Neural cell (in vitro differentiated cells): ENCODE measurements around the gene CPZ. TPM values are rescaled to one million over a fixed set of nuclear protein-coding genes. Genes with fewer than 3 reads are reported as not detected.

ENCODE experiments used
- H2AFZ ChIP-seq: fragments of 200-600, 300-800 bp; sonication (generic), shearing (Covaris generic); 2 replicates; pipeline ENCODE4 v1.6.0; 2014; ENCODE audit warnings: low read depth, mild to moderate bottlenecking, antibody characterized with exemption, low read length, moderate library complexity
- H3F3A ChIP-seq: fragments of 200-600 bp; shearing (Covaris generic); 2 replicates; pipeline ENCODE4 v1.6.1; 2016; ENCODE audit warnings: mild to moderate bottlenecking, moderate library complexity, mixed read lengths, antibody characterized with exemption, low read length; ENCODE audit not compliant: insufficient read depth, poor library complexity, severe bottlenecking
- H3K27ac ChIP-seq: fragments of 200-600, 300-800 bp; sonication (generic), shearing (Covaris generic); 2 replicates; pipeline ENCODE4 v1.5.1; 2014; ENCODE audit warnings: mild to moderate bottlenecking, low read length, moderate library complexity
- H3K27me3 ChIP-seq: fragments of 300-800, 200-600 bp; sonication (generic), shearing (Covaris generic); 2 replicates; pipeline ENCODE4 v1.6.0; 2014; ENCODE audit warnings: mild to moderate bottlenecking, low read depth, low read length, moderate library complexity; ENCODE audit not compliant: insufficient read depth
- H3K36me3 ChIP-seq: fragments of 300-800, 200-600 bp; sonication (generic), shearing (Covaris generic); 2 replicates; pipeline ENCODE4 v1.5.1; 2014; ENCODE audit warnings: mild to moderate bottlenecking, antibody characterized with exemption, low read length, moderate library complexity; ENCODE audit not compliant: insufficient read depth
- H3K4me2 ChIP-seq: fragments of 300-800, 200-600 bp; sonication (generic), shearing (Covaris generic); 2 replicates; pipeline ENCODE4 v1.6.0; 2014; ENCODE audit warnings: mild to moderate bottlenecking, low read length
- H3K4me3 ChIP-seq: fragments of 300-800, 200-600 bp; sonication (generic), shearing (Covaris generic); 2 replicates; pipeline ENCODE4 v1.5.1; 2014; ENCODE audit warnings: mild to moderate bottlenecking, low read length, moderate library complexity
- H3K79me2 ChIP-seq: fragments of 200-600 bp; shearing (Covaris generic); replicated peaks from 2 replicates; pipeline ENCODE4 v1.6.0; 2014; ENCODE audit warnings: mild to moderate bottlenecking, low read length, moderate library complexity; ENCODE audit not compliant: insufficient read depth
- H3K9ac ChIP-seq: fragments of 300-800, 200-600 bp; sonication (generic), shearing (Covaris generic); 2 replicates; pipeline ENCODE4 v1.6.1; 2016; ENCODE audit warnings: mild to moderate bottlenecking, low read length, mixed read lengths
- H3K9me2 ChIP-seq: fragments of 200-600 bp; shearing (Covaris generic); 2 replicates; pipeline ENCODE4 v1.6.1; 2016; ENCODE audit warnings: mild to moderate bottlenecking, low read length, mixed read lengths; ENCODE audit not compliant: insufficient read depth
- H3K9me3 ChIP-seq: fragments of 200-600, 300-800 bp; sonication (generic), shearing (Covaris generic); 2 replicates; pipeline ENCODE4 v1.6.1; 2016; ENCODE audit warnings: mild to moderate bottlenecking, mixed run types, low read length, moderate library complexity, mixed read lengths
- H4K20me1 ChIP-seq: fragments of 200-600 bp; shearing (Covaris generic); 2 replicates; pipeline ENCODE4 v1.6.1; 2016; ENCODE audit warnings: mild to moderate bottlenecking, mixed run types; ENCODE audit not compliant: insufficient read depth
- EP300 ChIP-seq: fragments of 450-650 bp; conservative IDR thresholded peaks from 2 replicates; pipeline ENCODE4 v1.6.1; 2014; ENCODE audit warnings: antibody characterized with exemption, mild to moderate bottlenecking, moderate library complexity; ENCODE audit not compliant: poor library complexity, severe bottlenecking
- EZH2 ChIP-seq: fragments of 200-600, 300-800 bp; shearing (Covaris generic), sonication (generic); IDR thresholded peaks from 2 replicates; pipeline ENCODE4 v1.6.1; 2014; ENCODE audit warnings: antibody characterized with exemption, low read length, borderline replicate concordance, mild to moderate bottlenecking; ENCODE audit not compliant: insufficient read depth, poor library complexity, severe bottlenecking
- MXI1 ChIP-seq: fragments of 450-650 bp; conservative IDR thresholded peaks from 2 replicates; pipeline ENCODE4 v1.6.1; 2014; ENCODE audit warnings: antibody characterized with exemption, mild to moderate bottlenecking; ENCODE audit not compliant: poor library complexity, severe bottlenecking
- POLR2AphosphoS5 ChIP-seq: IDR thresholded peaks from 2 replicates; pipeline ENCODE4 v1.6.1; 2012
- RAD21 ChIP-seq: fragments of 450-650 bp; conservative IDR thresholded peaks from 2 replicates; pipeline ENCODE4 v1.6.1; 2014; ENCODE audit warnings: antibody characterized with exemption, mild to moderate bottlenecking, moderate library complexity
- SMC3 ChIP-seq: fragments of 450-650 bp; conservative IDR thresholded peaks from 2 replicates; pipeline ENCODE4 v1.6.1; 2014; ENCODE audit warnings: antibody characterized with exemption, mild to moderate bottlenecking, moderate library complexity; ENCODE audit not compliant: poor library complexity
- TAF1 ChIP-seq: IDR thresholded peaks from 2 replicates; pipeline ENCODE4 v1.6.1; 2012; ENCODE audit warnings: low read depth
- polyA plus RNA-seq: library from polyadenylated mRNA; depleted of rRNA; stranded (reverse); fragments of >200 nt; gene quantifications from 2 replicates; pipeline ENCODE4 v1.2.3, GENCODE V29; 2014
- TF ChIP-seq, protein P1 (sequence below): fragments of 450-650 bp; IDR thresholded peaks from 2 replicates; pipeline ENCODE4 v1.5.1; 2014; ENCODE audit warnings: antibody characterized with exemption, mild to moderate bottlenecking, moderate library complexity; ENCODE audit not compliant: poor library complexity, severe bottlenecking
- TF ChIP-seq, protein P2 (sequence below): IDR thresholded peaks from 2 replicates; pipeline ENCODE4 v1.6.1; 2012; ENCODE audit warnings: borderline replicate concordance

CPZ gene
- polyA plus RNA-seq, 1 donor from 2014 or later = not detected

DNA sequence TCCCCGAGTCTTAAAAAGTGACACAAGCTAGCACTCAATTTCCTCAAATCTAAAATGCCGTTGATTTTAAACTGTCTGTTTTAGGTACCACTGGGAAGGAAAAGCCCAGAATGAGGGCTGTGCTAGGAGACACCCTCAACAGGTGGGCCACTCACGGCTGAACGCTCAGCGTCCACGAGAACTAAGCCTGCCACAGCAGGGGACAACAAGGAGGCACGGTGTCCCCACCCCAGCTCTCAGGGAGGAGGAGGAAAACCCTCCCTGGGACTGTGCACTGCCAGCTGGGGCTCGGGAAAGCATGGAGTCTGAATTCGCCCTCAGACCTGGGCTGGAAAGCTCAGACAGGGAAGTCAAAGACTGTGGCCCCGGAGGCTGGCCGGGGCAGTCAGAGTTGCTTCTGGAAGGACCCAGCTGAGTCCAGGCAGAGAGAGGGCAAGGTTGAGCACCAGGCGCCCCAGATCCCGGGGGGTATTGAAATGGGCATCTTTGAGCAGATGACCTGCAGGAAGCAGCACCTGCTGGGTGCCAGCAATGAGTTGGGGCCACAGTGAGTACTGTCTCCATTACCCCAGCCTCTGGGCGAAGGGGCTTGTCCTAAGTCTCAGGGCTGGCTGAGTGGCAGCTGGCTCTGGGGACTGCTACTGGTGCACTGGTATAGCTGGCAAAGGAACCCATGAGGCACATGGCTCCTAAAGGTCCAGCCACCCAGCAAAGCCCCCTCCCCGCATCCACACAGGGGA is 769 bp upstream of the CPZ start:
- Histone ChIP-seq H3K9ac (no peak overlapping the region), H3K36me3 (no peaks in the 10 kb centered on the region), H3K9me3 (no peaks in the 10 kb centered on the region), H3F3A (no peaks in the 10 kb centered on the region), H3K27me3 (peaks cover 33% of the 10 kb centered on the region), H4K20me1 (no peaks in the 10 kb centered on the region), H2AFZ (no peak overlapping the region), H3K9me2 (no peaks in the 10 kb centered on the region), H3K4me3 (no peak overlapping the region), H3K79me2 (no peaks in the 10 kb centered on the region), H3K4me2 (no peak overlapping the region), H3K27ac (no peak overlapping the region)
- no peak for TF ChIP-seq SMC3

DNA sequence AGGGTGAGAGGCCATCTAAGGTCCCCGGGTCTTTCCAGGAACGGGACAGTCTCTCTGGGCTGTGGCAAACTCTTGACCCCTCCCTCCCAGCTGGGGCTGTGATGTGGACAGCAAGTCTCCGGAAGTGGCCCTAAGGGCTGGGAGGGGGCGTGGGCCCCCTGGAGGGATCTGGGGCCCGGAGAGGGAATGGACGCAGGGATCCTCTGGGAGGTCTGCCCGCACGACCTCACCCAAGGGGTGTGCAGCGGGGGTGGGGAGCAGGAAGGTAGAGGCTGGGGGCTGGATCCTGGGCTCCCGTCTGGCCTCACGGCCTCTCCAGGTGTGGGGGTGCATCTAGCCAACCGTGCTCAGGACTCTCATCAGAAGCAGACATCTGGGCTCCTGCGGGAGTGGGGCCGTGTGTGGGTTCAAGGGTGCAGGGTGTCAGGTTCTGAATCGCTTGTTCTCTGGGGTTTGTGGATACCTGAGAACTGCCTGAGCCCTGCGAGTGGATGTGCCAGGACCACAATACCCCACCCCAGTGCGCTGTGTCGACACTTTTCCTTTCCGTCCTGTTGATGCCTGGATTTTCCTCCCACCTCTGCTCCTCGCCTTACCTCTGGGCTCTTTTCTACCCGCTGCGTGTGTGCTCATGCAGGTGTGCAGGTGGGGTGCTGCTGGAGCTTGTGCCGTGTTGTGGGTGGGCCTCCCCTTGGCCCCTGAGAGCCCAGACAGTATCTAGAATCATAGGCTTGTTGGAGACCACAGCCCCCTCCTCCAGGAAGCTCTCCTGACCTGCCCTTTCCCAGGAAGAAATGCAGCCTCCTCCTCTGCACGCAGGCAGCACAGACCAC is 915 bp downstream of the CPZ start:
- H3K27me3 ChIP-seq = peaks cover 33% of the 10 kb centered on the region
- no peak overlapping the region for H3K27ac ChIP-seq
- no peaks in the 10 kb centered on the region for H4K20me1 ChIP-seq
- H3K9me3 ChIP-seq = no peaks in the 10 kb centered on the region
- TF ChIP-seq EZH2 (no peak), RAD21 (no peak), SMC3 (no peak), EP300 (no peak), POLR2AphosphoS5 (no peak), MXI1 (no peak), TAF1 (no peak)
- TF ChIP-seq, protein P1, sequence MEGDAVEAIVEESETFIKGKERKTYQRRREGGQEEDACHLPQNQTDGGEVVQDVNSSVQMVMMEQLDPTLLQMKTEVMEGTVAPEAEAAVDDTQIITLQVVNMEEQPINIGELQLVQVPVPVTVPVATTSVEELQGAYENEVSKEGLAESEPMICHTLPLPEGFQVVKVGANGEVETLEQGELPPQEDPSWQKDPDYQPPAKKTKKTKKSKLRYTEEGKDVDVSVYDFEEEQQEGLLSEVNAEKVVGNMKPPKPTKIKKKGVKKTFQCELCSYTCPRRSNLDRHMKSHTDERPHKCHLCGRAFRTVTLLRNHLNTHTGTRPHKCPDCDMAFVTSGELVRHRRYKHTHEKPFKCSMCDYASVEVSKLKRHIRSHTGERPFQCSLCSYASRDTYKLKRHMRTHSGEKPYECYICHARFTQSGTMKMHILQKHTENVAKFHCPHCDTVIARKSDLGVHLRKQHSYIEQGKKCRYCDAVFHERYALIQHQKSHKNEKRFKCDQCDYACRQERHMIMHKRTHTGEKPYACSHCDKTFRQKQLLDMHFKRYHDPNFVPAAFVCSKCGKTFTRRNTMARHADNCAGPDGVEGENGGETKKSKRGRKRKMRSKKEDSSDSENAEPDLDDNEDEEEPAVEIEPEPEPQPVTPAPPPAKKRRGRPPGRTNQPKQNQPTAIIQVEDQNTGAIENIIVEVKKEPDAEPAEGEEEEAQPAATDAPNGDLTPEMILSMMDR = no peak
- TF ChIP-seq, protein P2, sequence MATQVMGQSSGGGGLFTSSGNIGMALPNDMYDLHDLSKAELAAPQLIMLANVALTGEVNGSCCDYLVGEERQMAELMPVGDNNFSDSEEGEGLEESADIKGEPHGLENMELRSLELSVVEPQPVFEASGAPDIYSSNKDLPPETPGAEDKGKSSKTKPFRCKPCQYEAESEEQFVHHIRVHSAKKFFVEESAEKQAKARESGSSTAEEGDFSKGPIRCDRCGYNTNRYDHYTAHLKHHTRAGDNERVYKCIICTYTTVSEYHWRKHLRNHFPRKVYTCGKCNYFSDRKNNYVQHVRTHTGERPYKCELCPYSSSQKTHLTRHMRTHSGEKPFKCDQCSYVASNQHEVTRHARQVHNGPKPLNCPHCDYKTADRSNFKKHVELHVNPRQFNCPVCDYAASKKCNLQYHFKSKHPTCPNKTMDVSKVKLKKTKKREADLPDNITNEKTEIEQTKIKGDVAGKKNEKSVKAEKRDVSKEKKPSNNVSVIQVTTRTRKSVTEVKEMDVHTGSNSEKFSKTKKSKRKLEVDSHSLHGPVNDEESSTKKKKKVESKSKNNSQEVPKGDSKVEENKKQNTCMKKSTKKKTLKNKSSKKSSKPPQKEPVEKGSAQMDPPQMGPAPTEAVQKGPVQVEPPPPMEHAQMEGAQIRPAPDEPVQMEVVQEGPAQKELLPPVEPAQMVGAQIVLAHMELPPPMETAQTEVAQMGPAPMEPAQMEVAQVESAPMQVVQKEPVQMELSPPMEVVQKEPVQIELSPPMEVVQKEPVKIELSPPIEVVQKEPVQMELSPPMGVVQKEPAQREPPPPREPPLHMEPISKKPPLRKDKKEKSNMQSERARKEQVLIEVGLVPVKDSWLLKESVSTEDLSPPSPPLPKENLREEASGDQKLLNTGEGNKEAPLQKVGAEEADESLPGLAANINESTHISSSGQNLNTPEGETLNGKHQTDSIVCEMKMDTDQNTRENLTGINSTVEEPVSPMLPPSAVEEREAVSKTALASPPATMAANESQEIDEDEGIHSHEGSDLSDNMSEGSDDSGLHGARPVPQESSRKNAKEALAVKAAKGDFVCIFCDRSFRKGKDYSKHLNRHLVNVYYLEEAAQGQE = no peak
- no peaks in the 10 kb centered on the region for H3K79me2 ChIP-seq
- H3K4me3 ChIP-seq = no peak overlapping the region
- no peak overlapping the region for H3K9ac ChIP-seq
- no peaks in the 10 kb centered on the region for H3K36me3 ChIP-seq
- H2AFZ ChIP-seq = no peak overlapping the region
- no peaks in the 10 kb centered on the region for H3F3A ChIP-seq
- H3K4me2 ChIP-seq = no peak overlapping the region
- H3K9me2 ChIP-seq = no peaks in the 10 kb centered on the region
